ENCODE measurements around the gene TEKTIP1. TPM values are rescaled to one million over a fixed set of nuclear protein-coding genes. Genes with fewer than 3 reads are reported as not detected.
"Not testable (repeated sequence)": the region's sequence is repeated elsewhere in the genome, so short reads cannot be mapped to it uniquely, and the experiment has no call there.

Gene TEKTIP1
- total and polyA plus RNA-seq, 9 of the 15 experiments (the other 6 are each of a cell fraction or from before 2014, with no cell fraction given) = 0.66 TPM; not detected in 8

DNA sequence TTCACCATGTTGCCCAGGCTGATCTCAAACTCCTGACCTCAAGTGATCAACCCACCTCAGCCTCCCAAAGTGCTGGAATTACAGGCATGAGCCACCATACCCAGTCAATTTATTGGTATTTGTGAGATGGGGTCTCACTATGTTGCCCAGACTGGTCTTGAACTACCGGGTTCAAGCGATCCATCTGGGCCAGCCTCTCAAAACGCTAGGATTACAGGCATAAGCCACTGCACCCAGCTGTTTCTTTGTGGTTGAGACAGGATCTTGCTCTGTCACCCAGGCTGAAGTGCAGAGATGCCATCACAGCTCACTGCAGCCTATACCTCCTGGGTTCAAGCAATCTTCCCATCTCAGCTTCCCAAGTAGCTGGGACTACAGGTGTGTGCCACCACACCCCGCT, 42.8 kb downstream of the TEKTIP1 start:
- H2AFZ ChIP-seq (ENCODE audit: low read depth, low read length); intact Hi-C loops (cut with micrococcal nuclease); H3K9me3 ChIP-seq (replicated peaks; ENCODE audit: control insufficient read depth, insufficient read depth, low read depth, low read length); in situ Hi-C loops (cut with MboI); DNase-seq (ENCODE audit: extremely low read depth in 1 of 4, low spot score in 3 of 4); H3K4me2 ChIP-seq (ENCODE audit: insufficient read depth, low read length); H3K9ac ChIP-seq (ENCODE audit: insufficient read depth in 1 of 2, low read depth in 2 of 2, low read length in 2 of 2); FAIRE-seq; H3K27ac ChIP-seq (ENCODE audit: extremely low read depth, low read depth, low read length); H3K27me3 ChIP-seq (ENCODE audit: control insufficient read depth in 2 of 2, insufficient read depth in 2 of 2, low read length in 2 of 2); BruUV-seq (replicated peaks); H3K9me1 ChIP-seq (ENCODE audit: control insufficient read depth, insufficient read depth, low read length); H4K20me1 ChIP-seq (replicated peaks; ENCODE audit: control insufficient read depth, insufficient read depth, low read length); ATAC-seq; CTCF ChIA-PET (ENCODE audit: low intra/inter-chr PET ratio); H3K79me2 ChIP-seq (ENCODE audit: control insufficient read depth, insufficient read depth, low read length); H3K4me3 ChIP-seq: not testable (repeated sequence)
- H3K4me1 ChIP-seq (replicated peaks in 1 of 2; ENCODE audit: control insufficient read depth in 2 of 2, insufficient read depth in 2 of 2, low read length in 2 of 2) = peaks cover 21 to 56% of the 10 kb centered on the region in 2 experiments
- TF ChIP-seq RBM25 (IDR thresholded peaks at IDR 0.05; ENCODE audit: low read depth, low read length, severe bottlenecking) (peak; percentile 4), ZNF121 (CRISPR knock-in tag; conservative IDR thresholded peaks at IDR 0.05) (peak; percentile 84)
- TF ChIP-seq, protein P1, sequence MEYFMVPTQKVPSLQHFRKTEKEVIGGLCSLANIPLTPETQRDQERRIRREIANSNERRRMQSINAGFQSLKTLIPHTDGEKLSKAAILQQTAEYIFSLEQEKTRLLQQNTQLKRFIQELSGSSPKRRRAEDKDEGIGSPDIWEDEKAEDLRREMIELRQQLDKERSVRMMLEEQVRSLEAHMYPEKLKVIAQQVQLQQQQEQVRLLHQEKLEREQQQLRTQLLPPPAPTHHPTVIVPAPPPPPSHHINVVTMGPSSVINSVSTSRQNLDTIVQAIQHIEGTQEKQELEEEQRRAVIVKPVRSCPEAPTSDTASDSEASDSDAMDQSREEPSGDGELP (CRISPR knock-in tag; IDR thresholded peaks at IDR 0.05; ENCODE audit: borderline replicate concordance) = peak; percentile 59; the same call in 1 of the 2 replicates
- WGBS (ENCODE audit: insufficient coverage, low coverage, missing lambda C conversion rate) = 56% methylated on average over 4 of the region's 4 CpGs
- peaks cover 13% of the 10 kb centered on the region; the same call in 1 of the 3 replicates for H3K36me3 ChIP-seq (ENCODE audit: control insufficient read depth, insufficient read depth, low read length)
- POLR2A ChIA-PET = interaction anchor here (2.6 kb wide), 1 partner anchor 10 kb away, joined by 14 read pairs; no protein-coding TSS in a partner anchor

All from K562 (cell line).